NOMO-1 (cell line): ENCODE data around the gene GPR84.
A peak's percentile ranks its signal among the peaks of the same experiment; 100 is the strongest.

Source experiments
- DNase-seq, 2 experiments: peaks; one replicate each; lab custom pipeline; 2025; ENCODE audit not compliant: unreplicated experiment in 2 of 2; lab: John Stamatoyannopoulos, UW

Gene GPR84

GRCh38 chr12:54392485-54393206 lies 28.4 kb upstream of the GPR84 start:
- no peak for DNase-seq

- DNase-seq, result peak; percentile 48 to 71
Measured at GRCh38 chr12:54390668-54391551, 26.6 kb upstream of the GPR84 start.

GRCh38 chr12:54390176-54390667 lies 25.9 kb upstream of the GPR84 start:
- DNase-seq, result peak in 1 of 2 experiments; percentile 31

- no peak for DNase-seq
Measured at GRCh38 chr12:54389607-54390175, 25.4 kb upstream of the GPR84 start.

- no peak for DNase-seq
Measured at GRCh38 chr12:54389134-54389508, 24.8 kb upstream of the GPR84 start.

GRCh38 chr12:54388237-54389133 lies 24.2 kb upstream of the GPR84 start:
- no peak for DNase-seq

GRCh38 chr12:54387114-54387467 lies 22.8 kb upstream of the GPR84 start:
- DNase-seq, result no peak

- no peak for DNase-seq
Measured at GRCh38 chr12:54386403-54387113, 22.3 kb upstream of the GPR84 start.

- DNase-seq, result peak; percentile 44 to 73
Measured at GRCh38 chr12:54385251-54385914, 21.1 kb upstream of the GPR84 start.

GRCh38 chr12:54384591-54385041 lies 20.3 kb upstream of the GPR84 start, which contains the start of gene ZNF385A:
TSS of gene ZNF385A (minus strand) at chr12:54384733. CDS start at chr12:54384514, 219 bp downstream.
- peak; percentile 90 to 95 for DNase-seq

GRCh38 chr12:54383041-54383609 lies 18.8 kb upstream of the GPR84 start:
- DNase-seq, result peak; percentile 77 to 79

GRCh38 chr12:54381136-54381535 lies 16.9 kb upstream of the GPR84 start:
- no peak for DNase-seq

GRCh38 chr12:54379398-54380201 lies 15.3 kb upstream of the GPR84 start:
- DNase-seq, result peak; percentile 66 to 77

GRCh38 chr12:54378796-54379397 lies 14.6 kb upstream of the GPR84 start:
- no peak for DNase-seq

- DNase-seq, result no peak
Measured at GRCh38 chr12:54377797-54378515, 13.7 kb upstream of the GPR84 start.

GRCh38 chr12:54377007-54377406 lies 12.7 kb upstream of the GPR84 start:
- no peak for DNase-seq

GRCh38 chr12:54376596-54376995 lies 12.3 kb upstream of the GPR84 start:
- no peak for DNase-seq
